Choroid plexus epithelial cell (primary cell): ENCODE measurements around the gene MAPKBP1.
A peak's percentile ranks its signal among the peaks of the same experiment; 100 is the strongest.

Source experiments
- DNase-seq: peaks from one replicate; pipeline ENCODE4 v3.0.0-alpha.2; 2010; ENCODE audit warnings: low read depth
- H3K4me3 ChIP-seq: 2 replicates; pipeline ENCODE4 v1.5.1; 2011; ENCODE audit warnings: low read depth, mild to moderate bottlenecking, control low read depth, low read length, moderate library complexity
- TF ChIP-seq, protein P1 (sequence below): conservative IDR thresholded peaks from 2 replicates; pipeline ENCODE4 v1.5.1; 2011; ENCODE audit warnings: low read depth, mild to moderate bottlenecking, control low read depth, inconsistent platforms, low read length, moderate library complexity

Gene MAPKBP1

DNA sequence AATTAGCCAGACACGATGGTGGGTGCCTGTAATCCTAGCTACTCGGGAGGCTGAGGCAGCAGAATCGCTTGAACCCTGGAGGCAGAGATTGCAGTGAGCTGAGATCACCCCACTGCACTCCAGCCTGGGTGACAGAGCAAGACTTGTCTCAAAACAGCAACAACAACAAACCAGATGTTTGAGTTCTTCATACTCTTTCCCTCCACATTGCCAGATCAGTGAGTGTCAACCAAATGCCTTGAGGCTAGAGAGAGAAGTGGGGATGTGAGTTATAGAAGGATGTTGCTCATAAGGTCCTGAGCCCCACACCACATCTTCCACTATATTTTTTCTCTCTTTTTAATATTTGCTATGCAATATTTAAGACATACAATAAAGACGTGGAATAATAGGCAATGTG is 19.8 kb downstream of the MAPKBP1 start:
- no peak overlapping the region for H3K4me3 ChIP-seq
- DNase-seq: no peak
- TF ChIP-seq, protein P1, sequence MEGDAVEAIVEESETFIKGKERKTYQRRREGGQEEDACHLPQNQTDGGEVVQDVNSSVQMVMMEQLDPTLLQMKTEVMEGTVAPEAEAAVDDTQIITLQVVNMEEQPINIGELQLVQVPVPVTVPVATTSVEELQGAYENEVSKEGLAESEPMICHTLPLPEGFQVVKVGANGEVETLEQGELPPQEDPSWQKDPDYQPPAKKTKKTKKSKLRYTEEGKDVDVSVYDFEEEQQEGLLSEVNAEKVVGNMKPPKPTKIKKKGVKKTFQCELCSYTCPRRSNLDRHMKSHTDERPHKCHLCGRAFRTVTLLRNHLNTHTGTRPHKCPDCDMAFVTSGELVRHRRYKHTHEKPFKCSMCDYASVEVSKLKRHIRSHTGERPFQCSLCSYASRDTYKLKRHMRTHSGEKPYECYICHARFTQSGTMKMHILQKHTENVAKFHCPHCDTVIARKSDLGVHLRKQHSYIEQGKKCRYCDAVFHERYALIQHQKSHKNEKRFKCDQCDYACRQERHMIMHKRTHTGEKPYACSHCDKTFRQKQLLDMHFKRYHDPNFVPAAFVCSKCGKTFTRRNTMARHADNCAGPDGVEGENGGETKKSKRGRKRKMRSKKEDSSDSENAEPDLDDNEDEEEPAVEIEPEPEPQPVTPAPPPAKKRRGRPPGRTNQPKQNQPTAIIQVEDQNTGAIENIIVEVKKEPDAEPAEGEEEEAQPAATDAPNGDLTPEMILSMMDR: no peak

DNA sequence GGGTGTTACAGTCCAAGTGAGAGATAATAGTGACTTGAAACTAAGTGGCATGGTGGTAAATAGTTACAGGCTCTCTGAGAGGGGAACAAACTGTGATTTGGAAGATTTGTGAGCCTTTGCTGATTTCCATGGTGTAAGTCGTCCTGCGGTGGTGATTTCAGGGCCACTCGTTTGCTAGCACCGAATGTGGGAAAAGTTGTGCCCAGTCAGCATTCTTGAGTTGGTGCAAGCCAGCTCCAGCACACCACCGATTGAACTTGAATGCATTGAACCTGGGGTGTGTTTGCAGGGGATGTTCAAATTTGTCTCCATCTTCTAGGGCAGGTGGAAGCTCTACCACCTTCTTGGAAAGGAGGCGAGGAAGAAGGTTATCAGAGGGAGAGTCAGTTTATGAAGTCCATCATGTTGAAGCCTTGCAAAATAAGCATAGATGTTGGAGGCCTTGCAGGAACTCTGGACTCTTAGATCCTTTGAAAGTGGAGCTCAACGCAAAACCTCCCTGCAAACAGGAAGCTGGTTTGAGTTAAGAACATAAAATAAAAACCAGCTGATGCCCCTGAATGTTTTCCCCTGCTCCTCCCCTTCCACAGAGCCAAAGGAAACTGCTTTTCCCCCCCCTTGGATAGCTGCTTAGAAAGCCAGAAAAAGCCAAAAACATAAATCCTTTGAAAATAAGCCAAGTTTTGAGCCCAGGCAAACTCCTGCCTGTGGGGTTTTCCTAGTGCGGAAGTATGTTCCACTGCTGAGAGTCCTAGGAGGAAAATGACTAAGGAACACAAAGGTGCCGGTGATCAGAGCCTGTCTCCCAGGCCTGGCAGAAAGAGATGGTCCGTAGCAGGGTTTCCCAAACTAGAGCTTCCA is 21.9 kb downstream of the MAPKBP1 start:
- TF ChIP-seq, protein P1: no peak
- peak; percentile 43 for DNase-seq
- H3K4me3 ChIP-seq: no peak overlapping the region

DNA sequence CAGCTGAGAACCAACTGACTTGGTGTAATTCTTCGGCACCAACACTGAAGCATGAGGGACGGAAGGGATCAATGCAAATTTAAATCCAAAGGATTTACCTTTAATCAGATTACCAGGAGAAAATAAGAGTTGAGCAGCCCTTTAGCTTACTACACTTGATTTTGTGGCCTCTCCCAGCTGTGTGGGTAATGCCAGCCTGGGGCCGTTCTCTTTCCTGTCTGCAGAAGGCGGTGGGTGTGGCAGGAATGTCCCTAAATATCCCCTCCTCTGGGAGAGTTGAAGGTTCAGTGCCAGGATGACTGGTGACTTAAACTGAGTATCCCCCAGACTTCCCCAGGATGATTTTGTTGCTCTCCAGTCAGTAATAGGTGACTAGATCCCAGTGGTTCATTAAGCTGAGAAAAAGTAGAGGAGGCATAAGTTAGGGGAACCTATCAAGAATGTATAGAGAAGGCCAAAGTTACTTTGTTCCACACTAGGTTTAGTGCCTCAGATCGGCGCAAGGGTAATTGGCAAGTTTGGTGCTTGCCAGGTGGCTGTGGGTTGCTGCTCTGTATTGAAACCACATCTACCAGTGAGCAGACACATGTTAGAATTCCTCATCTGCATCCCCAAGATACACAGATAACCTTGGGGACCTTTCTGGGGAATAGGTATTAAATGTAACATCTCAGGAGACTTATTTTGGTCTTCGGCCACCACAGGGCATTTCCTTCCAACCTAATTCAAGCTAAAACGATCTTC is 23.1 kb downstream of the MAPKBP1 start:
- no peak overlapping the region for H3K4me3 ChIP-seq
- TF ChIP-seq, protein P1: no peak
- no peak for DNase-seq

DNA sequence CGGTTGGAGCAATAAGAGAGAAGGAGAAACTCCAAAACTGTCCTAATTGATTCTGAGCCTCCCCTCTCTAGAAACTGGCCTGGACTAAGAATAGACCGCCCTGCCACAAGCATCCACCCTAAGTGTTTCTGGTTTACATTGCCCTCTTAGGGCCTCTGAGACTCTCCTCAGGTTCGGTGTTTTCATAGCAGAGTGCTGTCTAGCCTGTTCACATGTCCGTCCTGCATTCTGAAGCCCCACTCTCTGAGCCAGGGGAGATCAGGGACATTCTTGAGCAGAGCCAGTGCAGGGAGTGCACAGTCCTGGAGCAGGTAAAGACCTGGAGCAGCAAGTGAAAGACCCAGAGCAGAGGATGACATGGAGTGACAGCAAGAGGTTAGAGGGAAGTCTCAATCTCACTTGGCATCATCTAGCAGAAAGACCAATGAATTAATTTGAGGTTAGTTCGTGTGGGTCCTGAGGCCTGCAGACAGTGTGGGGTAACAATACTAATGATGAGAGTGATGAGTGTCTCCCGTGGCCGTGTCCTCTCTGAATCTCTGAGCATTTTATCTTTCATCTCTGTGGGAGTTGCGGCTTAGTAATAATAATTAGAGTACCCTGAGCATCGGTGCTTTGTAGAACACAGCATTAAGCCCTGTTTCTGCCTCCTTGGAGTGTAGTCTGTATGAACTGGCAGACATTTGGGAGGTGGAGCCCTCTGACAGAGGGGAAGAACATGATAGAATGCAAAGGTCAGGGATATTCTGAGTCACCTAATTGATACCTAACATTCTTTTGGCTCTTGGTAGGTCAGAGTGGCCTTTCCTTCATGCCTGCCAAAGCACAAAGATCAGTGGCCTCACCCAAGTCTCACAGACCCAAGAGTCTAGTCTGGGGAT is 24.6 kb downstream of the MAPKBP1 start:
- TF ChIP-seq, protein P1: no peak
- no peak for DNase-seq
- no peak overlapping the region for H3K4me3 ChIP-seq

DNA sequence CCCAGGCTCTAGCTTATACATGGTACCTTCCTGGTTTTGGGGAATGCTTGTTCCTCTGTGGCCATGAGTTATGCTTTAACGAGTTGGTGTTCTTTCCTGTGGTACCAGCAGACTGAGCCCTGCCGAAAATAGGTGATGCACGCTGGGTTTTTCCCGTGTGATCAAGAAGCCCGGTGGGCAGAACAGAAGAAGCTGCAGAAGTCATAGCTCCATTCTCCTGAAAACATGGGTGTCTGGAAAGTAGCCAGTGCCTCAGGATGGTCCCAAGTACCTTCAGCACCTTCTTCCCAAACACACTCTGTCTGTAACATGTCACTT is 25.2 kb downstream of the MAPKBP1 start:
- no peak for DNase-seq
- TF ChIP-seq, protein P1: no peak
- H3K4me3 ChIP-seq: no peak overlapping the region

DNA sequence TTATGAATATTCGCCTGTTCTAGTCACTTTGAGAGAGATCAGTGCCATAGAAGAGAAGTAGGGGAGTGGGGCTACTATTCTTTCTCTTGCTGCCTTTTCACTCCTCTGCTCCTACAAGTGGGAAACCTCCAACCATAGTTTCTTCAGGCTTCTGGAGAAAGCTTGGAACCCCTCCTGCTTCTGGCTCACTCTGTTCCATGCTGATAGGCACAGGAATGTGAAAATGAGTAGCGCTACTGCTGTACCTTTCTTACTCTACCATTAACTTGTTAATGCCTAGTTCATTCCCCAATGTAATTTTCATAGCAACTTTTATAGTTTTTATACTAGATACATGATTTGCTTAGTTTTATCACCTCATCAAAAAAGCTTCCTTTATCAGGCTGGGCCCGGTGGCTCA is 26.9 kb downstream of the MAPKBP1 start:
- DNase-seq: no peak
- no peak overlapping the region for H3K4me3 ChIP-seq
- TF ChIP-seq, protein P1: no peak
